Measurements from ENCODE around the gene CRYBG3.

The CRYBG3 gene

DNA sequence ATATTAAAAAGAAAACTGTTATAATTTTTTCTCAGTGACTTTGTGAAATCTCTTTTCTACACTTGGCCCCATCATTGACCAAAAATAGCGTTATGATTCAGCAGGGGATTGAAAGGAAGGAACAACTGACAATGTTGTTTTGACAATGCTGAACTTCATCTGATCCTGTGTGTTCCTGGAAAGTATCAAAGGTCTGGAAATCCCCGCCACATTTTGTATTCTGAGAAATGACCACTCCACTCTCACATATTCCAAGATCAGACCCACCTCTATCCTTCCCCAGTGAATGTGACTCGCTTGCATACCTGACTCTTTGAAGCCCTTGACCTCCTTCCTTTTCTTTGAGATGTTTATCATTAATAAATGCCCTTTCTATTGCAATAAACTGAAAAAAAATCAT is 160.1 kb downstream of the CRYBG3 start:
- Histone ChIP-seq H3K27me3 (ENCODE audit: low read depth, low read length) (no peaks in the 10 kb centered on the region), H3K36me3 (ENCODE audit: control insufficient read depth in 1 of 2, insufficient read depth in 2 of 2, low read length in 2 of 2) (no peaks in the 10 kb centered on the region), H3K4me1 (ENCODE audit: control insufficient read depth in 1 of 2, insufficient read depth in 2 of 2, low read length in 2 of 2) (peaks cover 6 to 7% of the 10 kb centered on the region in 2 donors), H3K9me3 (ENCODE audit: control insufficient read depth in 1 of 2, low read length in 2 of 2) (no peaks in the 10 kb centered on the region), H3K27ac (ENCODE audit: low read length) (no peak overlapping the region), H3K4me3 (ENCODE audit: low read depth in 1 of 2, low read length in 2 of 2) (no peak overlapping the region)

- H3K4me1 ChIP-seq (ENCODE audit: control insufficient read depth in 1 of 2, insufficient read depth in 2 of 2, low read length in 2 of 2) = peaks cover 6 to 7% of the 10 kb centered on the region in 2 donors
- H3K36me3 ChIP-seq (ENCODE audit: control insufficient read depth in 1 of 2, insufficient read depth in 2 of 2, low read length in 2 of 2) = no peaks in the 10 kb centered on the region
- no peaks in the 10 kb centered on the region for H3K9me3 ChIP-seq (ENCODE audit: control insufficient read depth in 1 of 2, low read length in 2 of 2)
- no peaks in the 10 kb centered on the region for H3K27me3 ChIP-seq (ENCODE audit: low read depth, low read length)
- H3K4me3 ChIP-seq (ENCODE audit: low read depth in 1 of 2, low read length in 2 of 2) = no peak overlapping the region
- no peak overlapping the region for H3K27ac ChIP-seq (ENCODE audit: low read length)
Measured at GRCh38 chr3:97983933-97984491, 162.2 kb downstream of the CRYBG3 start.

DNA sequence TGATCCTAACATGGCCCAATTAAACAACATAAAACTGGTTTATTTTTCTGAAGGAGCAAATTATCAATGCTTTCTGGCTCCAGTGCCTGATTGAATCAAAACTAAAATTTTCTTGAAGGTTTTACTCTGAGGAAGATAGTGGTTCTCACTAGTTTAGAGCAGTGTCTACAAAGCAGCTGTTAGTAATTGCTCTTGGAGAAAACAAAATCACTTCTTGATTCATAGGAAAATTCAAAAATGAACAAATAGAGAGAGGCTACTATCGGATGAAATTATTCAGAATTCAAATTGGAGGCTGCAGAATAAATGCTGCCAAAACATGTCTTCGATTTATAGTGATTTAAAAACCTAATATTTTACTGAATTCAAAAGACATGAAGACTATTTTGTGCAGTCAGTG is 165.5 kb downstream of the CRYBG3 start:
- Histone ChIP-seq H3K27me3 (ENCODE audit: low read depth, low read length) (no peaks in the 10 kb centered on the region), H3K4me3 (ENCODE audit: low read depth in 1 of 2, low read length in 2 of 2) (no peak overlapping the region), H3K27ac (ENCODE audit: low read length) (no peak overlapping the region), H3K4me1 (ENCODE audit: control insufficient read depth in 1 of 2, insufficient read depth in 2 of 2, low read length in 2 of 2) (peaks cover 1 to 7% of the 10 kb centered on the region in 2 donors), H3K36me3 (ENCODE audit: control insufficient read depth in 1 of 2, insufficient read depth in 2 of 2, low read length in 2 of 2) (no peaks in the 10 kb centered on the region), H3K9me3 (ENCODE audit: control insufficient read depth in 1 of 2, low read length in 2 of 2) (no peaks in the 10 kb centered on the region)

DNA sequence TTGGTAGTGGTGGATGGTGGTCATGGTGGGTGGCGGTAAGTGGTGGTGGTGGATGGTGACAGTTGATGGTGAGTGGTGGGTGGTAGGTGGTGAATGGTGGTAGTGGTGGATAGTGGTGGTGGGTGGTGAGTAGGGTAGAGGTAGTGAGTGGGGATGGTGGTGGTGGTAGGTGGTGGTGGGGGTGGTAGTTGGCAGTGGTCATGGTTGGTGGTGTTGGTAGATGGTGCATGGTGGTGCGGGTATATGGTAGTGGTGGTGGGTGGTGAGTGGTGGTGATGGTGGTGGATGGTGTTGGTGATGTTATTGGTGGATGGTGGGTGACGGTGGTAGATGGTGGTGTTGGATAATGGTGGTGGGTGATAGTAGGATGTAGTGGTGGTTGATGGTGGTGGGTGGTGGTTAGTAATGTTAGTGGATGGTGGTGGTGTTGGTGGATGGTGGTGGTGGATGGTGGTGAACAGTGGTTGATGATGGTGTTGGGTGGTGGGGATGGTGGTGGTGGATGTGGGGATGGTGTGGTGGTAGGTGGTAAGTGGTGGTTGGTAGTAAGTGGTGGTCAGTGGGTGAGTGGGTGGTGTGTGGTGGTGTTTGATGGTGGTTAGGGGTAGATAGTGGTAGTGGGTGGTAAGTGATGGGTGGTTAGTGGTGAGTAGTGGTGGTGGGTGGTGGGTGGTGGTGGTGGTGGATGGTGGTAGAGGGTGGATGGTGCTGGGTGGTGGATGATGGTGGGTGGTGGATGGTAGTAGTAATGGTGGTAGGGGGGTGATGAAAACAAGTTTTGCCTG is 167.2 kb downstream of the CRYBG3 start:
- Histone ChIP-seq H3K27ac (ENCODE audit: low read length) (no peak overlapping the region), H3K4me1 (ENCODE audit: control insufficient read depth in 1 of 2, insufficient read depth in 2 of 2, low read length in 2 of 2) (peaks cover 0 to 4% of the 10 kb centered on the region in 2 donors), H3K4me3 (ENCODE audit: low read depth in 1 of 2, low read length in 2 of 2) (no peak overlapping the region), H3K36me3 (ENCODE audit: control insufficient read depth in 1 of 2, insufficient read depth in 2 of 2, low read length in 2 of 2) (no peaks in the 10 kb centered on the region), H3K27me3 (ENCODE audit: low read depth, low read length) (no peaks in the 10 kb centered on the region), H3K9me3 (ENCODE audit: control insufficient read depth in 1 of 2, low read length in 2 of 2) (no peaks in the 10 kb centered on the region)

DNA sequence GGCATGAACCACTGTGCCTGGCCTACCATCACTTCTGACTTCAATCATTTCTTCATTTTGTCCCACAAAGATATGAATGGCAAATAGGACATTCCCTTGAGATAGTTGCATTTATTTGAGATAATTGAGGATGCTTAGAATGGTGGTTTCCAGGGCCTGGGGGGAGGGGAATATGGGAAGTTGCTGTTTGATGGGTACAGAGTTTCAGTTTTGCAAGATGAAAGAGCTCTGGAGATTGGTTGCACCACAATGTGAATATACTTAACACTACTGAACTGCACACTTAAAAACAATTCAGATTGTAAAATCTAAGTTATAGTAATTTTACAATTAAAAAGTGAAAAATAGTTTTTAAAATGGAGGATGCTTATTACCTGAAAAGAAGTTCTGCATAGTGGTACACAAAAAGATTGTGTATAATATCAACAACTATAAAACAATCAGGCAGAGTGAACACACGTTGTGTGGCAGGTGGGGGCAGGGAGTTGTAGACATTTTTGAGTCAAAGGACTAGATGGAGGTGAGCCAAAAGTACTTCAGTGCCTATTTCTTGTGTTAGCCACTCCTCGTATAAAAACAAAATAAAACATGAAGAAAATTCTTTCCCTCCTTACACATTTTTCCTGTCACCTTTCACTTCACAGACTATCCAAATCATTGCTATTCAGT is 168.9 kb downstream of the CRYBG3 start:
- no peaks in the 10 kb centered on the region for H3K4me1 ChIP-seq (ENCODE audit: control insufficient read depth in 1 of 2, insufficient read depth in 2 of 2, low read length in 2 of 2)
- no peaks in the 10 kb centered on the region for H3K27me3 ChIP-seq (ENCODE audit: low read depth, low read length)
- H3K4me3 ChIP-seq (ENCODE audit: low read depth in 1 of 2, low read length in 2 of 2) = no peak overlapping the region
- H3K27ac ChIP-seq (ENCODE audit: low read length) = no peak overlapping the region
- no peaks in the 10 kb centered on the region for H3K9me3 ChIP-seq (ENCODE audit: control insufficient read depth in 1 of 2, low read length in 2 of 2)
- H3K36me3 ChIP-seq (ENCODE audit: control insufficient read depth in 1 of 2, insufficient read depth in 2 of 2, low read length in 2 of 2) = no peaks in the 10 kb centered on the region

DNA sequence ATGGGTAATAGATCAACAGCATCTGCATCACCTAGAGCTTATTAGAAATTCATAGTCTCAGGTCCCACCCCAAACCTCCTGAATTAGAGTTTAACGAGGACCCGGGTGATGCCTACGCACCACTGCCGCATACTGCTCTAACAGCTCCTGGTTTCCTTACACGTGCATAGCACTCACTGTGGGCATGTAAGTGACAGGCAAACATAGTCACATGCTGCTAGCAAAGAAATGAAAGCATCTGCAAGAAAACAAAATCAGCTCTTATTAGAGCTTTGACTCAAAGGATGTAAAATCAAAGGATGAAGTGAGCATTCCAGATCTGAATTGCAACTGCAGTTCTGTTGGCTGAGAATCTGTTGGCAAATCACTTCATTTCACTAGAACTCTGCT is 169.5 kb downstream of the CRYBG3 start:
- H3K36me3 ChIP-seq (ENCODE audit: control insufficient read depth in 1 of 2, insufficient read depth in 2 of 2, low read length in 2 of 2) = no peaks in the 10 kb centered on the region
- no peak overlapping the region for H3K27ac ChIP-seq (ENCODE audit: low read length)
- no peaks in the 10 kb centered on the region for H3K4me1 ChIP-seq (ENCODE audit: control insufficient read depth in 1 of 2, insufficient read depth in 2 of 2, low read length in 2 of 2)
- H3K27me3 ChIP-seq (ENCODE audit: low read depth, low read length) = no peaks in the 10 kb centered on the region
- no peak overlapping the region for H3K4me3 ChIP-seq (ENCODE audit: low read depth in 1 of 2, low read length in 2 of 2)
- H3K9me3 ChIP-seq (ENCODE audit: control insufficient read depth in 1 of 2, low read length in 2 of 2) = no peaks in the 10 kb centered on the region

GRCh38 chr3:97992547-97993173 is 170.8 kb downstream of the CRYBG3 start:
- no peaks in the 10 kb centered on the region for H3K4me1 ChIP-seq (ENCODE audit: control insufficient read depth in 1 of 2, insufficient read depth in 2 of 2, low read length in 2 of 2)
- H3K36me3 ChIP-seq (ENCODE audit: control insufficient read depth in 1 of 2, insufficient read depth in 2 of 2, low read length in 2 of 2) = no peaks in the 10 kb centered on the region
- H3K4me3 ChIP-seq (ENCODE audit: low read depth in 1 of 2, low read length in 2 of 2) = no peak overlapping the region
- no peaks in the 10 kb centered on the region for H3K9me3 ChIP-seq (ENCODE audit: control insufficient read depth in 1 of 2, low read length in 2 of 2)
- no peaks in the 10 kb centered on the region for H3K27me3 ChIP-seq (ENCODE audit: low read depth, low read length)
- no peak overlapping the region for H3K27ac ChIP-seq (ENCODE audit: low read length)

- Histone ChIP-seq H3K27ac (ENCODE audit: low read length) (no peak overlapping the region), H3K27me3 (ENCODE audit: low read depth, low read length) (no peaks in the 10 kb centered on the region), H3K4me3 (ENCODE audit: low read depth in 1 of 2, low read length in 2 of 2) (no peak overlapping the region), H3K4me1 (ENCODE audit: control insufficient read depth in 1 of 2, insufficient read depth in 2 of 2, low read length in 2 of 2) (no peaks in the 10 kb centered on the region), H3K9me3 (ENCODE audit: control insufficient read depth in 1 of 2, low read length in 2 of 2) (no peaks in the 10 kb centered on the region), H3K36me3 (ENCODE audit: control insufficient read depth in 1 of 2, insufficient read depth in 2 of 2, low read length in 2 of 2) (no peaks in the 10 kb centered on the region)
Measured at GRCh38 chr3:97993526-97993925, 171.7 kb downstream of the CRYBG3 start.

GRCh38 chr3:97994328-97994945 is 172.6 kb downstream of the CRYBG3 start:
- Histone ChIP-seq H3K4me3 (ENCODE audit: low read depth in 1 of 2, low read length in 2 of 2) (no peak overlapping the region), H3K27ac (ENCODE audit: low read length) (no peak overlapping the region), H3K36me3 (ENCODE audit: control insufficient read depth in 1 of 2, insufficient read depth in 2 of 2, low read length in 2 of 2) (no peaks in the 10 kb centered on the region), H3K4me1 (ENCODE audit: control insufficient read depth in 1 of 2, insufficient read depth in 2 of 2, low read length in 2 of 2) (no peaks in the 10 kb centered on the region), H3K9me3 (ENCODE audit: control insufficient read depth in 1 of 2, low read length in 2 of 2) (no peaks in the 10 kb centered on the region), H3K27me3 (ENCODE audit: low read depth, low read length) (no peaks in the 10 kb centered on the region)
